NCI-H2171 (cell line): ENCODE results near the gene TEX13A.

ENCODE experiments used
- DNase-seq: peaks from one replicate; lab custom pipeline; 2025; lab: John Stamatoyannopoulos, UW

TEX13A gene

GRCh38 chrX:105173071-105173470, 47.4 kb downstream of the TEX13A start:
- DNase-seq, result no peak
